Stimulated activated CD4-positive, alpha-beta T cell treated with anti-CD3 and anti-CD28 coated beads, Interleukin-2, amount 100 ng/mL, for 24 hours (primary cell): ENCODE data around the gene CDH23.

ENCODE experiments used
- DNase-seq, 2 donors: peaks; one replicate each; pipeline ENCODE4 v3.0.0-alpha.2; 2020

Gene CDH23

GRCh38 chr10:71671994-71672946, 275.6 kb downstream of the CDH23 start:
- DNase-seq: no peak

DNA sequence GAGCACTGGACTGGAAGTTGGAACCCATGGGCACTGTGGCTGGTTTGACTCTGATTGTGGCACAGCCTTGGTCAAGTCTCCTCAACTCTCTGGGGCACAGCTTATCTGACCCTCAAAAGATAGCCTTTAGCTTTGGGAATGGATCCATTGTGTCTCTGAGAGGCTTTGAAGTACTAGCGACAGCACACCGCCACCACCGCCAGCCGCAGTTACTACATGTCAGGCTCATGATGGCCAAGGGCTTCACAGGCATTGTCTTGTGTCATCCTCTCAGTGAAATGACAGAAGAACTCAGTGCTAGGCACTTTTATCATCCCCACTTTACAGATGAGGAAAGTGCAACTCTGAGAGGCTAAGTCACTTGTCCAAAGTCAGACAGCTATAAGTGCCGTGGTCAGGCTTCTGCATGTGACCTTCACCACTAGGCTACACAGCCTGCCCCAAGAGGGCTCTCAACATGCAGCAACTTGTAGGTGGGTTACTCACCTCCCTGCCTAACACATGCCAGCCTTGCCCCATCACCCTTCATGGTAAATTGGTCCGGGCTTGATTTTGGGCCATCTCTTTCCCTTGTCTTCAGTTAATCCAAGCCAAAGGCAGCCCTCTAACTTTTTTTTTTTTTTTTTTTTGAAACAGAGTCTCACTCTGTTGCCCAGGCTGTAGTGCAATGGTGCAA, 278.7 kb downstream of the CDH23 start:
- DNase-seq: no peak

DNA sequence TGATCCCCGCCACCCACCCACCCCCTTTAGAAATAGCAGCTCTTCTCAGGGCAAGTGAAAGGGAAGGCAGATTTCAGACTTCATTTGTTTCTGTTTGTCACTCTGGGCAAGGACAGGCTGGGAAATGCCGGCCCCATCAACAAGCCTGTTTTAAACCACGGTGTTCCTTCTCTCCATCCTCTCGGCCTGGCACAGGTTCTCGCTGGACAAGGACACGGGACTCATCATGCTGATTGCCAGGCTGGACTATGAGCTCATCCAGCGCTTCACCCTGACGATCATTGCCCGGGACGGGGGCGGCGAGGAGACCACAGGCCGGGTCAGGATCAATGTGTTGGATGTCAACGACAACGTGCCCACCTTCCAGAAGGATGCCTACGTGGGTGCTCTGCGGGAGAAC, 280.5 kb downstream of the CDH23 start:
- no peak for DNase-seq

DNA sequence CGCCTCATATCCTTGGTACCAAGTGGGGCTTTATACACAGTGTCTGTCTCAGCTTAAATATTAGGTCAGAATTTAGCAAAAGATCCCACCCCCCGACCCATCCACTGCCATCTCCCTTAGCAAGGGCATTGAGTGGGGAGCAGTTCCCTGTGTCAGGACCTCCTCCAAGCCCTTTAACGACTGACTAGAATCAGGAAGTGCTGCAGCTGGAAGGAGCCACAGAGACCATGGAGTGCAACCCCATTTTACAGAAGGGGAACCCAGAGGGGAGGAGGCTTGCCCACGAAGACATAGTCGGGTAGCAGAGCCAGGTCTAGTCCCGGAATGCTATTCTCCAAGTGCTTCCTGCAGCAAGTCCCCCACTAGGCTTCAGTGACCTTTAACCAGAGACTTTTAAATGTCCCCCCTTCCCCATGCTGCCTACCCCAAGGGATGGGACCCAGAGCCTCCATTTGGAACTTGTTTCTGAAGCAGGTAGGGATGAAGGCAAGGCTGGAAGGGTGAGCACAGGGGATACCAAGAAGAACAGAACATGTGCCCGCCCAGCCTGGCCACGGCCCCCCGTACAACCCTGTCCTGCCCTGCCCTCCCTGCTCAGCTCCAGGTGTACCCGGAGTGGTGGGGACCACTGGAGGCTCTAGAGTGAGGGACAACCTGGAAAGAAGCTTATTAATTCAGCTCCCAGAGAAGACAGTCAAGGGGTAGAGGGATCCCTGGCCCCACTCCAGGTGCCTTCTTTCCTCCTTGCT, 281.5 kb downstream of the CDH23 start:
- no peak for DNase-seq

DNA sequence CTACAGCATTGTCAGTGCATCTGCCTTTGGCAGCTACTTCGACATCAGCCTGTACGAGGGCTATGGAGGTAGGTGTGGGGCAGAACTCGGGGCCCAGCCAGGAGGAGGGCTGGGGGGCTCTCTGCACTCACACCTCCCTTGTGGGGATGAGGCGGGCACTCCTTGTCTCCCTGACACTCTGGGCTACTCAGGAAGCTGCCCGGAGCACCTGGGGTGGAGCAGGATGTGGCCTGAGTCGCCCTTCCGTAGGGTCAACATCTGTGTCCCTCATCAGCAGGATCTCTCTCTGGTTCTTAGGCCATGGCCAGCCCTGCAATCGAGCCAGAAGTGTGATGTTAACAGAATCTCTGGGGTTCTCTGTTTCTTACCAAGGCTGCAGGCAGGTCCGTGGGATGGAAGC, 282.7 kb downstream of the CDH23 start:
- DNase-seq: no peak

DNA sequence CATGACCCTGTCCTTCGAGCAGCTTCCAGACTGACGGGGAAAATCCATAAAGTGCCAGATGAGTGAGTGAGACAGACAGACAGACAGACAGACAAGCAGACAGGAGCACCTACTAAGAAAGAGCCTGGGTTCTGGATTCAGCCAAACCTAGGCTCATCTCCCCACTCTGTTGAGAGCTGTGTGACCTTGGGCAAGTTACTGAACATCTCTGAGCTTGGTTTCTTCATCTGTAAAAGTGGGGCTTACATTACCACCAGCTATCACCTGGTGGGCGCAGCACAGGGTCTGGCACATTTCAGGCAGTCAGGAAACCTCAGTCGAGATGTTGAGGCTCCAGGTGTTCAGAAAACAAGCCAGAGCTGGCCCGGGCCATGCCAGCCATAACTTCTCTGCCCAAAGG, 285.3 kb downstream of the CDH23 start:
- DNase-seq: no peak

- DNase-seq: no peak
Observed at GRCh38 chr10:71683301-71683700, 286.6 kb downstream of the CDH23 start.

DNA sequence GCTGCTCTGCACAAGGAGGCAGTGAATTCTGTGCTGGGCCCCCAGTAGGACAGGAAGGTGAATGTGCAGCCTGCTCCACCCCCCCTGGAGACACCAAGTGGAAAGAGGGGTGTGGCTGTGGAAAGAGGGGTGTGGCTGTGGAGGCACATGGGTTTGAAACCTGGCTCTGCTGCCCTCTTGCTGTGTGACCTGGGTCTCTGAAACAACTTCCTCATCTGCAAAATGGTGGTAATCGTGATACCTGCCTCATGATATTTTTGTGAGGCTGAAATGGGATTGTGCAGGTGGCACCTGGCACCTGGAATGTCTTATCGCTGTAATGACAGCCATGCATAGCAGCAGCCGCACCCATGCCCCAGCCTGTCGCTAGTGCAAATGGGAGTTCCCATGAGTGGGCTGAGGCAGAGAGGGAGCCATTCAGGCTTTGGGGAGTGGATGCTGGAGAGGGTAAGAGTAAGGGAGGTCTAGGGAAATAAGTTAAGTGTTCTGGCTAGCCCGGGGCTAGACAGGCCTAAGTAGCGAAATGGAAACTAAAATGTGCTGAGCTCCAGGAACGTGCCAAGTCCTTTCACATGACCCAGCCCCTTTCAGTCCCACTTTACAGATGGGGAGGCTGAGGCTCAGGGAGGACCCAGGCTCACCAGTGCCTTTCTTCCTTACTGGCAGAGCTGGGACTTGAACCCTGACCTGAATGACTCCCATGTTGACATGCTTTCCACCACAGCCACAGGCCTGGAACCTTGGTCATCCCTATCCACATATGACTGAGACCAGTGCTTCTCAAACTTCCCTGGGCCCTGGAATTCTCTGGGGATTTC, 287.8 kb downstream of the CDH23 start:
- peak; percentile 30 to 56 for DNase-seq

DNA sequence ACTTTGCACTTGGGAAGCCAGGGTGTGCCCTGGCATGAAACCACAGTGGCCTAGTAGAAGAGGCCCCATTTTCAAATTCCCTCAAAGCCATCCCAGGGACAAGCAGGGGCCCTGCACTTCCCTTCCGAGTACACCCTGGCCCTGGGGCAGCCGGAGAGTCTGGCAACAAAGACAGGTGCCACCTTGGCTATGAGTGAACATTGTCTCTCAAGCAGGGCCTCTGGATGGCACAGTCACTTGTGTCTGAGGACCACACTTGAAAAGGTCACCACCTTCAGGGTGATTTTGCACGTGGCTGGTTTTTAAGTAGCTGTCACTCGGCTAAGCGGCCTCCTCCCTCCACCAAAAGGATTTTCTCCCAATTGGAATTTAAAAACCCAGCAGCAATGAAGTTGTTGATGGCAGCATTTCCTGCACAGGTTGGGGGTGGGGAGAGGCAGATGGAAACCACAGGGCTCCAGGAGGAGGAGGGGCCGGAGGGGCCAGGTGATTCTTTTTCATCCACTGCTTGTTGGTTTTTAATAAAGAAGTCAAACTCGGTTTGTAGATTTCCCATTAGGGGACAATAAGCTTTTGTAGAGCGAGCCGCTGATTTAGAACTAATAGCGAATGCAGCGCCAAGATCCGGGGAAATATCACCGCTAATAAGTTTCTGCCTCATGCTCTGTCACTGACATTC, 289.0 kb downstream of the CDH23 start:
- no peak for DNase-seq

DNA sequence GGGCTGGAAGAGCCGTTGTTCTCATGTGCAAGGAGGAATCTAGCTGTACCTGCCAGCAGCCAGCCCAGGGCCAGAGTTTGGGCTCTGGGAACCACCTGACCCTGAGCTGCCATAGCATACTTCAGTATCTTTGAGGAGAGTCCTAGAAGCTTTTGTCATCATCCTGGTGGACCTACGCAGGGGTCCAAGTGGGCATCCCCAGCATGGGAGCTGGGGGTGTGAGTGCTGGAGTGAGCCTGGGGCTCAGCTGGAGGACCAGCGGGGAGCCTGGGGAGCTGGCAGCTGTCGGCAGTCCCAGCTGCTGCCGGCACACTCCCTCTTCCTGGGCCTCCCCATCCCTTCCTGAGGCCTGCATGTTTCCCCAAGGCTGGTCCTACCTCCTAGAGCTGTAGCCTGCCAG, 290.4 kb downstream of the CDH23 start:
- no peak for DNase-seq

GRCh38 chr10:71687480-71687879, 290.8 kb downstream of the CDH23 start:
- no peak for DNase-seq

DNA sequence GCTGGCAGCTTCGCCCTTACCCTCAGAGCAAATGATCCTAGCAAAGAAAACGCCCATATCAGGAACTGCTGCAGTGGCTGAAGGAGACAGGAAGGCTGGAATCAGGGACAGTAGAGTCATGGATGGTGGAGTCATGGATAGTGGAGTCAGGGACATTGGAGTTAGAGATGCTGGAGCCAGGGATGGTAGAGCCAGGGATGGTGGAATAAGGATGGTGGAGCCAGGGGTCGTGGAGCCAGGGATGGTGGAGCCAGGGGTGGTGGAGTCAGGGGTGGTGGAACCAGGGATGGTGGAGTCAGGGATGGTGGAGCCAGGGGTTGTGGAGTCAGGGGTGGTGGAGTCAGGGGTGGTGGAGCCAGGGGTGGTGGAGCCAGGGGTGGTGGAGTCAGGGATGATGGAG, 291.5 kb downstream of the CDH23 start:
- no peak for DNase-seq

- DNase-seq: no peak
Observed at GRCh38 chr10:71690094-71690720, 293.5 kb downstream of the CDH23 start.

- DNase-seq: no peak
Observed at GRCh38 chr10:71691405-71691804, 294.7 kb downstream of the CDH23 start.

DNA sequence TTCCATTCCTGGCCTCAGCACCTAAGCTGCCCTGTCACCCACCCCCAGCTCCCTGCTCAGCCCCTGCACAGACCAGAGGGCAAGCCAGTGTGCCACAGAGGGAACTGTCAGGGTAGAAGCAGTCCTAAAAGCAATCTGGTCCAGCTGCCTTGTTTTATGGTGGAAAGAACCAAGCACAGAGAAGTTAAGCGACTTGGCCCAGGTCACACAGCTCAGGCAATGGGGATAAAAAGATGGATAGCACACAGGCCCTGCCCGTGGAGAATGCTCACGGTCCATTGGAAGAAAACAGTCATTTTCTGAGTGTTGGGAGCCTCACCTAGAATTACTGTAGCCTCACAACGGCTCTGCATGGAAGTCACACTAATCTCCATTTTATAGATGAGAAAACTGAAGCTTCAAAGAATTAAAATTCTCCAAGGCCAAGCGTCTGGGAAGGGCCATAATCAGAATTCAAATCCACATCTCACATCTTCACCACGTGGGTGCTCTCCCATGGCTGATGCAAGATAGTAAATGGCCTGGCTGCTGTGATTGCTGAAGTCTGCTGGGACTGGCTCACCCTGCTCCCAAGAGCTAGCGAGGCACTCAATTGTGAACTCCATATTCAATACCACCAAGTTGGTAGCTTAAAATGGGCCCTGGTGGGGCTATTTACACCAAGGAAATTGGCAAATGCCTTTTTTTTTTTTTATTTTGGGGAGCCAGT, 296.0 kb downstream of the CDH23 start:
- DNase-seq: no peak

GRCh38 chr10:71693377-71693776, 296.7 kb downstream of the CDH23 start:
- no peak for DNase-seq

DNA sequence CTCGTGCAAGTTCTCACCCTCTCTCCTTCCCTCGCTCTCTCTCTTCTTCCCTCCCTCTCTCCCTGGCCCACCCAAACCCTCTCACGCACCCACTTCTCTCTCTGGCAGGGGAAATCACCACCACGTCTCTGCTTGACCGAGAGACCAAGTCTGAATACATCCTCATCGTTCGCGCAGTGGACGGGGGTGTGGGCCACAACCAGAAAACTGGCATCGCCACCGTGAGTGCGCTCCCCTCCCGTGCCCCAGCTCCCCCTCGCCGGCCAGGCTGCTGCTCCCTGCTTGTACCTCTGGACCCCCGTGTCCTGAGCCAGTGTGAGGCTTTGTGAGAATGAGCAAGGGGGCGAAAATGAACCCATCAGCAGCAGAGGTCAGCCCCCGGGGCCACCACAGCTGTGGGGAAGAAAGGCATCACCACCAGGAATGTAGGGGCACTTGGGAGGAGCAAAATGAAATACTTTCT, 297.4 kb downstream of the CDH23 start:
- no peak for DNase-seq

DNA sequence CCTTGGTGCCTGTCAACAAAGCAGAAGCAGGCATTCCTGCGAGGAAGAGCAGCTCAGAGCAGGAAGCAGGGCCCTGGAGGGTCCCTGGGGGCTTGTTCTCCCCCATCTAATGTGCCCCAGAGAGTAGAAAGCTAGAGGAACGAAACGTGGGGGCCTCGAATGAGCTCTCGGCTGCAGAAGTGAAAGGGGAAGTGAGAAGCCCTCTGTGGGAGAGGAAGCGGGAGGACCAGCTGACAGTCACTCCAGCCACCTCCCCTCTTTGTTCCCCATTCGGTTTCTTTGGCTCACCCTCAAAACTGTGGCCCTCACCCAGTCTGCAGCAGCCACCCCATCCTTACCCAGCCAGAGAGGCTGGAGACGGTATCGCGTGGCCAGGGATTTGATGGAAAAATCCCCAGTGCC, 297.8 kb downstream of the CDH23 start:
- no peak for DNase-seq

- DNase-seq: no peak
Observed at GRCh38 chr10:71695502-71696476, 299.1 kb downstream of the CDH23 start.
